Measurements from ENCODE around the gene BAD.

DNA sequence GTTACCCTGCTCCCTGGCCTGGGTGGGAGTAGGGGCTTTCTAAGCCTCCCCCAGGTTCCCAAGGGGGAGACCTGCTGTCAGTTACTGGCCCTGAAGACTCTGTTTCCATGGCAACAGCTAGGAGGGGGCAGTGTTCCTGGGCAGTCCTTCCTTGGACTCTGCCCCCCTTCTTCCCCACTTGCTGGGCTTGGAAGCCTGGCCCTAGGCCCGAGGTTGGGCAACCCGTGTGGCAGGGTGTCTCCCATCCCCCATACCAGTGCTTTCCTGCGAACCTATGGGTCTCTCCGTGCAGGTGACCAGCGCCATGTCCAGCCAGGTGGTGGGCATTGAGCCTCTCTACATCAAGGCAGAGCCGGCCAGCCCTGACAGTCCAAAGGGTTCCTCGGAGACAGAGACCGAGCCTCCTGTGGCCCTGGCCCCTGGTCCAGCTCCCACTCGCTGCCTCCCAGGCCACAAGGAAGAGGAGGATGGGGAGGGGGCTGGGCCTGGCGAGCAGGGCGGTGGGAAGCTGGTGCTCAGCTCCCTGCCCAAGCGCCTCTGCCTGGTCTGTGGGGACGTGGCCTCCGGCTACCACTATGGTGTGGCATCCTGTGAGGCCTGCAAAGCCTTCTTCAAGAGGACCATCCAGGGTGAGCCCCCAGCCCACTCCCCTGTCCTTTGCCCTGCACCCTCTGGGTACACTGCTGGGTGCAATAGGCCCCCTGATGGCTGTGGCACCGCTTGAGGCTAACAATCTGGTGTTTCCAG, 22.6 kb upstream of the BAD start:
- TF ChIP-seq TCF4 (CRISPR knock-in tag; IDR thresholded peaks at IDR 0.05; ENCODE audit: borderline replicate concordance): no peak
- TF ChIP-seq BACH2 (CRISPR knock-in tag; IDR thresholded peaks at IDR 0.05; ENCODE audit: borderline replicate concordance): no peak
- no peak for TF ChIP-seq TOX (CRISPR knock-in tag; IDR thresholded peaks at IDR 0.05; ENCODE audit: borderline replicate concordance)
- TF ChIP-seq ARNTL (CRISPR knock-in tag; IDR thresholded peaks at IDR 0.05; ENCODE audit: borderline replicate concordance, low read depth): no peak
- TF ChIP-seq ZC3H10 (CRISPR knock-in tag; IDR thresholded peaks at IDR 0.05): no peak
- TF ChIP-seq GLIS3 (CRISPR knock-in tag; IDR thresholded peaks at IDR 0.05): no peak
- TF ChIP-seq SNAI2 (CRISPR knock-in tag; IDR thresholded peaks at IDR 0.05): no peak
- TF ChIP-seq OSR1 (CRISPR knock-in tag; IDR thresholded peaks at IDR 0.05): no peak
- TF ChIP-seq, protein P1, sequence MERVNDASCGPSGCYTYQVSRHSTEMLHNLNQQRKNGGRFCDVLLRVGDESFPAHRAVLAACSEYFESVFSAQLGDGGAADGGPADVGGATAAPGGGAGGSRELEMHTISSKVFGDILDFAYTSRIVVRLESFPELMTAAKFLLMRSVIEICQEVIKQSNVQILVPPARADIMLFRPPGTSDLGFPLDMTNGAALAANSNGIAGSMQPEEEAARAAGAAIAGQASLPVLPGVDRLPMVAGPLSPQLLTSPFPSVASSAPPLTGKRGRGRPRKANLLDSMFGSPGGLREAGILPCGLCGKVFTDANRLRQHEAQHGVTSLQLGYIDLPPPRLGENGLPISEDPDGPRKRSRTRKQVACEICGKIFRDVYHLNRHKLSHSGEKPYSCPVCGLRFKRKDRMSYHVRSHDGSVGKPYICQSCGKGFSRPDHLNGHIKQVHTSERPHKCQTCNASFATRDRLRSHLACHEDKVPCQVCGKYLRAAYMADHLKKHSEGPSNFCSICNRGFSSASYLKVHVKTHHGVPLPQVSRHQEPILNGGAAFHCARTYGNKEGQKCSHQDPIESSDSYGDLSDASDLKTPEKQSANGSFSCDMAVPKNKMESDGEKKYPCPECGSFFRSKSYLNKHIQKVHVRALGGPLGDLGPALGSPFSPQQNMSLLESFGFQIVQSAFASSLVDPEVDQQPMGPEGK (CRISPR knock-in tag; IDR thresholded peaks at IDR 0.05; ENCODE audit: borderline replicate concordance): no peak
- TF ChIP-seq, protein P2, sequence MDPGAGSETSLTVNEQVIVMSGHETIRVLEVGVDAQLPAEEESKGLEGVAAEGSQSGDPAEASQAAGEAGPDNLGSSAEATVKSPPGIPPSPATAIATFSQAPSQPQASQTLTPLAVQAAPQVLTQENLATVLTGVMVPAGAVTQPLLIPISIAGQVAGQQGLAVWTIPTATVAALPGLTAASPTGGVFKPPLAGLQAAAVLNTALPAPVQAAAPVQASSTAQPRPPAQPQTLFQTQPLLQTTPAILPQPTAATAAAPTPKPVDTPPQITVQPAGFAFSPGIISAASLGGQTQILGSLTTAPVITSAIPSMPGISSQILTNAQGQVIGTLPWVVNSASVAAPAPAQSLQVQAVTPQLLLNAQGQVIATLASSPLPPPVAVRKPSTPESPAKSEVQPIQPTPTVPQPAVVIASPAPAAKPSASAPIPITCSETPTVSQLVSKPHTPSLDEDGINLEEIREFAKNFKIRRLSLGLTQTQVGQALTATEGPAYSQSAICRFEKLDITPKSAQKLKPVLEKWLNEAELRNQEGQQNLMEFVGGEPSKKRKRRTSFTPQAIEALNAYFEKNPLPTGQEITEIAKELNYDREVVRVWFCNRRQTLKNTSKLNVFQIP (CRISPR knock-in tag; IDR thresholded peaks at IDR 0.05; ENCODE audit: borderline replicate concordance, low read depth): no peak
- no peak for TF ChIP-seq ZNF8 (CRISPR knock-in tag; IDR thresholded peaks at IDR 0.05)
- no peak for TF ChIP-seq ISL1 (CRISPR knock-in tag; IDR thresholded peaks at IDR 0.05)
- TF ChIP-seq RARB (CRISPR knock-in tag; IDR thresholded peaks at IDR 0.05): no peak
- no peak for TF ChIP-seq CSDC2 (CRISPR knock-in tag; IDR thresholded peaks at IDR 0.05)
